GM23338 (cell line): ENCODE results near the gene FAM13A.

ENCODE experiments used
- CREB1 ChIP-seq: fragments of 250-450 bp; sonication (Bioruptor Pico); IDR thresholded peaks from 2 replicates; pipeline ENCODE4 v1.5.0; 2020; ENCODE audit warnings: low read depth, mild to moderate bottlenecking, moderate library complexity
- CTCF ChIP-seq, 2 experiments: fragments of 200-600 bp in 1 of 2; sonication (generic) in 1 of 2; conservative IDR thresholded peaks; 2 replicates each; pipeline versions ENCODE4 v1.5.1 to v1.6.1; 2016 to 2017; ENCODE audit warnings: antibody characterized with exemption in 2 of 2, low read depth in 2 of 2, mild to moderate bottlenecking in 2 of 2, moderate library complexity in 1 of 2
- ETS1 ChIP-seq: IDR thresholded peaks from 2 replicates; pipeline ENCODE4 v1.6.1; 2016; ENCODE audit warnings: antibody characterized with exemption
- EZH2 ChIP-seq: fragments of 200-600 bp; sonication (generic); IDR thresholded peaks from one replicate; pipeline ENCODE4 v1.8.0; 2017; ENCODE audit warnings: antibody characterized with exemption, mild to moderate bottlenecking, low read depth; ENCODE audit not compliant: unreplicated experiment
- EZH2phosphoT487 ChIP-seq: fragments of 200-600 bp; sonication (generic); IDR thresholded peaks from one replicate; pipeline ENCODE4 v1.8.1; 2018; ENCODE audit warnings: antibody characterized with exemption; ENCODE audit not compliant: unreplicated experiment
- JUNB ChIP-seq: IDR thresholded peaks from one replicate; pipeline ENCODE4 v1.6.1; 2016; ENCODE audit warnings: antibody characterized with exemption; ENCODE audit not compliant: unreplicated experiment
- POLR2AphosphoS5 ChIP-seq: IDR thresholded peaks from 2 replicates; pipeline ENCODE4 v1.6.1; 2016; ENCODE audit warnings: antibody characterized with exemption, low read depth
- REST ChIP-seq: IDR thresholded peaks from one replicate; pipeline ENCODE4 v1.6.1; 2018; ENCODE audit warnings: antibody characterized with exemption; ENCODE audit not compliant: unreplicated experiment
- STAT1 ChIP-seq: IDR thresholded peaks from one replicate; pipeline ENCODE4 v1.6.1; 2016; ENCODE audit warnings: antibody characterized with exemption; ENCODE audit not compliant: unreplicated experiment

GRCh38 chr4:88927420-88927819 is 129.6 kb downstream of the FAM13A start:
- TF ChIP-seq EZH2 (no peak), CTCF (conservative IDR thresholded peaks at IDR 0.05; ENCODE audit: low read depth in 2 of 2) (no peak), POLR2AphosphoS5 (no peak), REST (no peak), EZH2phosphoT487 (no peak), ETS1 (no peak), JUNB (no peak), CREB1 (no peak), STAT1 (no peak)
